ENCODE data around the gene ATXN2.

Gene ATXN2

GRCh38 chr12:111438481-111438880, 160.6 kb downstream of the ATXN2 start:
- DNase-seq (ENCODE audit: low read depth): no peak

GRCh38 chr12:111437816-111438454, 161.2 kb downstream of the ATXN2 start:
- DNase-seq (ENCODE audit: low read depth): peak; percentile 49

DNA sequence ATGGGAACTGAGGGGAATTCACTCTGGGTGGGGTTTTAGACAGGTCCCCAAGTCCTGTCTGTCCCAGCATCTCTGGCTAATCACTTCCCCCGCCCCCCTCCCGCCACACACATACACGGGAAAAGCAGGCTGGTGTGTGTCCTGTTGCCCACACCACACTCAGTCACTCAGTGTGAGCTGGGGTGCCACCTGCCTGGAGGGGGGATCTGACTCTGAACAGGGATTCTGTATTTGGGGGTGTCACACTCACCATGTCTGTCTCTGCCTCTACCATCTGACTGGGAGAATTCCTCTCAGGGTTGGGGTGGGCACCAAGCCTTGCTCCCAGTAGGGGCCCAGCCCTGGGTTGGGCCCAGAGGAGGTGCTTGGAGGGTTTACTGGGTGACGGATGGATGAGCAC, 162.3 kb downstream of the ATXN2 start:
- no peak for DNase-seq (ENCODE audit: low read depth)

DNA sequence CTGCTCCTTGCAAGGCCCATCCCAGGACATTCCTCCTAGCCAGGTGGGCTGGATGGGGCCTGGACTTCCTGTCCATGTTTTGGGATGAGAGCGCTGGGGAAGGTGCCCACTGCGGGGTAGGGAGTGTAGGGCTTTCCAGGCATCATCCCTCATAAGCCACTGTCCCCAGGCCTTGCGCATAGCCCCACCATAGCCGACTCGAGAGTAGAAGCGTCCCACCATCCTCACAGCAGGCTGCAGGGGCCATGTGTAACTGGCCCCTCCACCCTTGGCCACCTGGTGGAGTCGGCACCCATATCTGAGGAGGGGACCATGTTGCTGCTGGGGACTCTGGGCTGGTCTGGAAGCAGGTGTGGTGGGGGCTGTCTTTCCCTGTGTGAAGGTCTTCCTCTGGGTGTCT, 162.8 kb downstream of the ATXN2 start:
- DNase-seq (ENCODE audit: low read depth): no peak

- DNase-seq (ENCODE audit: low read depth): no peak
These were observed 163.4 kb downstream of the ATXN2 start for GRCh38 chr12:111435661-111436201.

DNA sequence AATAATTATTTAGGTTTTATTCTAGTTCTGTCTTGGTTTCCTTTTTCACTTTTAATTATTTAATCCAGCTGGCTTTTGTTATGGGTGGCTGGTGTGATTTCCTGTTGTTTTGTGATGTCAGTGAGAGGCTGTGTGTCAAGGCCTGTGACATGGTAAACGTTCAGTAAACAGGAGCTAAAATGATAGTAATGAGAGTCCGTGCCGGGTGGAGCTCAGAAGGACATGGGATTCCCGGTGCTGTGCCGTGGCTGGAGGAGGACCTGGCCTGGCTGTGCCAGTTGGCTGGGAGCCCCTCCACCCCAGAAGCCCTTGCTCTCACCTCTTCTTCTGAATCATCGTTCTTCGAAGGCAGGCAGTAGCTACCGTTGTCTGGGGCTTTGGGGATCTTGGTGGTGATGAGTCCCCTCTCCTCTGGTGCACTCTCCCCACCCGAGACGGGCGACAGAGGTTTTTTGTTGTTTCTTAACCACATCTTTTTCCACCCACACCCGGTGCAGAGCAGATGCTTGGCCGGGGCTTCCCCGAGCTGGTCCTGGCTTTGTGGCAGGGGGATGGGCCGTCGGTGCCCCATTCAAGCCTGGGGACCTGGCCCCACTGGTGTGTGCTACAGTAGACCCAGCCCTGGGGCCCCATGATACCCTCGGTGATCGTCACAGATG, 164.3 kb downstream of the ATXN2 start:
- DNase-seq (ENCODE audit: low read depth): no peak

- no peak for DNase-seq (ENCODE audit: low read depth)
These were observed 165.1 kb downstream of the ATXN2 start for GRCh38 chr12:111434049-111434448.

- no peak for DNase-seq (ENCODE audit: low read depth)
These were observed 167.3 kb downstream of the ATXN2 start for GRCh38 chr12:111431772-111432171.

DNA sequence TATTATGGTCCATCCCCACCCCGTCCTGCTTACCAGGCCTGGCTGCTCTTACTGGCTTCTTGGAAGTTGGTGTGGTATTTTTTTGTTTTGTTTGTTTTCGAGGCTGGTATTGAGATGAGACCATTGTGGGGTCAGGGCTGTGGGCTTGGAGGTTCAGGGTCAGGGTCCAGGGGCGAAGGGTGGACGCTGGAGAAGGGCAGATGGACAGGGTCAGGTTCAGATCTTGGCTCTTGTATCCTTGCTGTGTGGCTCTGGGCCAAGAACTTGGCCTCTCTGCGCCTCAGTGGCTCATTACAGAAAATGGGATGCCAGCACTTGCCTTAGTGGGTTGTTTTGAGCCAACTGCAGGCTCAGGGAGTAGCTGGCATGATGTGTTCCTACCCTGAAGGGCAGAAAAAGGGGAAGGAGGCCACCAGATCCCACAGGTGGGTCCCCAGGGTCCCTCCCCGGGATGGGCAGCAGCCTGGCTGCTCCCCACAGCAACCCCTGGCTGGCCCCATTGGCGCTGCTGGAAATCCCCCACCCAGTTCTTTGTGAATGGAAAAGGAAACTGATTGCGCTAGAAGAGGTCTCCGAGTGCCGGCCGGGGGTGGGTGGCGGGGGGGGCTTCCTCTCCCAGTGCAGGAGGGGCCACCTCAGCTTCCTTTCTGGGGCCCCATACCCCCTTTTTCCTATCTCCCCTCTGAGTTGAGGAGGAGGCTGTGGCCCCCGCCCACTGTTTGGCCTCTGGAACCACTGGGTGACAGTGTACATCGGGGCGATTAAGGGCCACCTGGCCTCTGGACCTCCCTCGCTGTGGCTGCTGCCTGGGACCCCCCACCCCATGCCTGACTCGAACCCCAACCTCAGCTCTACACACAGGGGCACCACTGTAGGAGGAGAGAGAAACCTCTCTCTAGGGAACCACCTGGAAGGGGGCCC, 168.4 kb downstream of the ATXN2 start:
- DNase-seq (ENCODE audit: low read depth): no peak

DNA sequence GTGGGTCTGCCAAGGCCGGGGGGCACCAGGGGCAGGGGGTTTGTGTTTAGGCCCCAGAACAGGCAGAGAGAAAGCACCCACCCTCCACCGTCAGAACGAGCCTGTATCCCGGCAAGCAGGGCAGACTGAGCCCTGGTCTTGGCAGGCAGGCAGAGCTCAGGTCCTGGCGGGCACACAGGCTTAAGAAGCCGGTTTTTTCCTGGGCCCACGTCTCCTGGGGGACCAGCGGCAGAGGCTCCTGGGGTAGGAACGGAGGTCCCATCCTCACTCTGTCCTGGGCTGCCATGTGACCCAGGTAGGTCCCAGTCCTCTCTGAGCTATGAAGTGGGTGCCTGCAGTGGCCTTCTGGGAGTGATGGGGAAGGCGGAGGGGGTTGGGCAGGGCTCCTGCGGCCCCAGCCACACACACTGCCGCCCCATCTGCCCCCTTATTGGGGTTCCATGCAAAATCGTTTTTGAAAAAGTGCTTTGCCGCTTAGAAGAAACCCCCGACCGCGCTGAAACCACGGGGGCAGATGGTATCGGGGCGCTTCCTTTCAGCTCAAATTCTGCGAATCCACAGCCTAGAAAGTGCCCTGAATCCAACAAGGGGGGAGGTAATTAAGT, 169.2 kb downstream of the ATXN2 start:
- DNase-seq (ENCODE audit: low read depth): no peak

GRCh38 chr12:111428728-111429175, 170.4 kb downstream of the ATXN2 start:
- DNase-seq (ENCODE audit: low read depth): no peak

GRCh38 chr12:111428081-111428727, 170.9 kb downstream of the ATXN2 start:
- no peak for DNase-seq (ENCODE audit: low read depth)

DNA sequence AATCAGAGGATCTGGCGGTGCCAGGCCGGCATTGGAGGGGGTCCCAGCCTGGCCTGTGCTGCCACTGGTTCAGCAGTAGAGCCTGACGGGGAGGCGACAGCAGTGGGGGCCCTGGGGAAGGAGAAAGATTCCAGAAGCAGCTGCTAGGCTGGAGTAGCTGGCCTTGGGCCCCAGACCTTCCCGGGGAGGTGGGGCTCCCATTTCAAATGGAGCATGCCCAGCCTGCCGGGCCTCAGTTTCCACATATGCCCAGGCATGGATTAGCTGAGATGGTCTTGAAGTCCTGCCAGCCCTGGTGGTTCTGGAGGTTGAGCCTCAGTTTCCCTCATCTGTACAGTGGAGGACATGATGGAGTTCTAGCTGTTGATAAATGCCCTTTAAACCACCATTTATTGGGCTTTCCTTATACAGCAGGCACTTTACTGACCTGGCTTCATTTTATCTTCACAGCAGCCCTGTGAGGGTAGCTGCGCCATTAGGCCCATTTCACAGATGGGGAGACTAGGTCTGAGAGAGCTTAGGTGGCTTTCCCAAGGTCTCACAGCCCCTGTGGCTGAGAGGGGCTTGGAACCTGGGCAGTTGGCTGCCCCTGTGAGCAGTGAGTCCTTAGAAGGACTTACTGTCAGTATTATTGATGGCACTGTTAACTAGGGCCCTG, 171.6 kb downstream of the ATXN2 start:
- no peak for DNase-seq (ENCODE audit: low read depth)

DNA sequence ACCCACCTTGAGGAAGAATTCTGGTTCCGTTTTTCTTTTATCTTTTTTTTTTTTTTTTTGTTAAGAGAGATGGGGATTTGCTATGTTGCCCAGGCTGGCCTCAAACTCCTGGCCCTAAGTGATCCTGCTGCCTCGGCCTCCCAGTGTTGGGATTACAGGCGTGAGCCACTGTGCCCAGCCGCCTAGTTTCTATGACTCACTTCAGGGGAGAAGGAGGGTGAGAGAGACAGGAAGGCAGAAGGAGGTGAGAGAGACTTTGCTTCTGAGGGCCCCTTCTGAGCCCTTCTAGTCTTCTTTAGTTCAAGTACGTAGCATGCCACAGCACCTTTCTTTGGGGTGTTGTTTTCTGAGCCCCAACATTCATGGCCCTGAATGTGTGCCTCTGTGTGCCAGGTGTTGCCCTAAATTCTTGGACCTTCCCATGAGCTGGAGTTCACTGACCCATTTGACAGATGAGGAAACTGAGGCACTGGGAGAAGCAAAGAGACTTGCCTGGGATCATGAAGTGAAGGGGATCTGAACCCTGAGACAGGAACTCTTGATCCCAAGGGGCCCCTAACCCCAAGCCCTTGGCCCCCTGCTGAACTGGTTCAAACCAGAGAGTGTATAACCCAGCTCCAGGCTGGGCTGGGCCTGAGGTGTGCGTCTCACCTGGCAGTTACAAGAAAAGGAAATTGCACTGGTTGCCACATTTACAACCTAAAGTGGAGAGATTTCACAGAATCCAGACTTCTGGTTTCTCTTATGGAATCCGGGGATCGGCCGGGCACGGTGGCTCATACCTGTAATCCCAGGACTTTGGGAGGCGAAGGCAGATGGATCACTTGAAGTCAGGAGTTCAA, 172.6 kb downstream of the ATXN2 start:
- no peak for DNase-seq (ENCODE audit: low read depth)

DNA sequence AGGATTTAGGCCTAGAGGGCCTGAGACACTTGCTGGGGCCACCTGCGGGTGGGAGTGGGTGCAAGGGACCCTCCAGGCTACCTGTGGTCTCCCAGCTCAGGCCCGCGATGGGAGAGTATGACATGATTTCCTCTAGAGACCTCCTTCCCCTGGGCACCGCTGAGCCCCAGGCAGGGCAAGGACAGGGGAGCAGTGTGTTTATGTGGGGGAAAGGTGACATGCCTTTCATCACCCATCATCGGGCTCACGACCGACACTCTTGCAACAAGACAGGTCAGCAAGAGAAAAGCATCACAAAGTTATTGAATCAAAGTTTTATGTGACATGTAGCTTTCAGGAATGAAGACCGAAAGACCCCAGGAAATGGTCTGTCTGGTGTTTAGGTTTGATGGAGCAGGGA, 173.5 kb downstream of the ATXN2 start:
- no peak for DNase-seq (ENCODE audit: low read depth)

GRCh38 chr12:111424793-111425251, 174.3 kb downstream of the ATXN2 start:
- no peak for DNase-seq (ENCODE audit: low read depth)

DNA sequence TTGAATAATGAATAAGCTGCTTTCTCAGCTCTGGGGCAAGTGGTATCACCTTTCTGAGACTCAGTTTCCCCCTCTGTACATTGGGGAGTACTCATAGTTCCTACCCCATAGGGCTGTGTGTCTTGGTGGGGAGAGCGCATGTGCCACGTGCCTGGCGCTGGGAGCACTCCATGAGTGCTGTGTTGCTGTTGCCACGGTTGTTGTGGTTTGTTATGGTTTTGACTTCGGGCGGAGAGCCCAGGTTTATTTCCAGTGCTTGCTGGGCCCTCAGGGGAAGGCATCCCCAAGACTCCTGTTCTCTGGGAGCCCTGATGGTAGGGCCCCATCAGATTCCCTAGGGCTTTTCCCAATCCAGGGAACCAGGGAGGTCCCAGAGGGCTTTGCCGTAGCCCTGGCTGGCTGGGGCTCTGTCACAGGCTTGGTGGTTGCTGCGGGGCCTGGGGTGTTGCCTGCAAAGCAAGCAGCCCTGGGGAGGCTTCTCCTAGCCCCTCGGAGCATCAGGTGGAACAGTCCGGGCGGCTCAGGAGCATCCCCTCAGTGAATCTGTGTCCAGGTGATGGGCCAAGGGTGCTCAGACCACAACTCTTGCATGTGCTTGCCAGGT, 174.8 kb downstream of the ATXN2 start:
- DNase-seq (ENCODE audit: low read depth): no peak

- DNase-seq (ENCODE audit: low read depth): no peak
These were observed 178.6 kb downstream of the ATXN2 start for GRCh38 chr12:111420494-111420893.

DNA sequence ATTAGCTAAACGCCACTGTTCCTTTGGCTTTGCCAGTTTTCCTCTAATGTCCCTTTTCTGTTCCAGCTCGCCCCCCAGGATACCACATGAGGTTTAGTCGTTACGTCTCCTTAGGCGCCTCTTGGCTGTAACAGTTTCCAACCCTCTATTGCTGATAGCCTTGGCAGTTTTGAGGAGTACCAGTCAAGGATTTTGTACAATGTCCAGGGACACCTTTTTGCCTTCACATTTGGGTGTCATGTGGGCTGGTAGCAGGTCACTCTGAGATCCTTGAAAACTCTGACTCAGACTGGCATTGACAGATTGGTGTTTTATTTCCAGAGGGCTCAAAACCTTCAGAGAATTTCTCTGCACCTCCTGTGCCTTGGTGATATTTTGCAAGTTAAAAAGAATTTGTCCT, 179.3 kb downstream of the ATXN2 start:
- DNase-seq (ENCODE audit: low read depth): no peak

GRCh38 chr12:111418594-111418880, 180.6 kb downstream of the ATXN2 start:
- no peak for DNase-seq (ENCODE audit: low read depth)
